GM12891 (cell line): ENCODE data around the gene LRRC53.

ENCODE experiments used
- PAX5 ChIP-seq: IDR thresholded peaks from 2 replicates; pipeline ENCODE4 v1.6.1; 2011; ENCODE audit warnings: low read length, moderate library complexity, mild to moderate bottlenecking; ENCODE audit not compliant: insufficient read depth, severe bottlenecking
- POLR2A ChIP-seq: IDR thresholded peaks from 2 replicates; pipeline ENCODE4 v1.6.1; 2011; ENCODE audit warnings: low read depth, low read length, control low read depth

DNA sequence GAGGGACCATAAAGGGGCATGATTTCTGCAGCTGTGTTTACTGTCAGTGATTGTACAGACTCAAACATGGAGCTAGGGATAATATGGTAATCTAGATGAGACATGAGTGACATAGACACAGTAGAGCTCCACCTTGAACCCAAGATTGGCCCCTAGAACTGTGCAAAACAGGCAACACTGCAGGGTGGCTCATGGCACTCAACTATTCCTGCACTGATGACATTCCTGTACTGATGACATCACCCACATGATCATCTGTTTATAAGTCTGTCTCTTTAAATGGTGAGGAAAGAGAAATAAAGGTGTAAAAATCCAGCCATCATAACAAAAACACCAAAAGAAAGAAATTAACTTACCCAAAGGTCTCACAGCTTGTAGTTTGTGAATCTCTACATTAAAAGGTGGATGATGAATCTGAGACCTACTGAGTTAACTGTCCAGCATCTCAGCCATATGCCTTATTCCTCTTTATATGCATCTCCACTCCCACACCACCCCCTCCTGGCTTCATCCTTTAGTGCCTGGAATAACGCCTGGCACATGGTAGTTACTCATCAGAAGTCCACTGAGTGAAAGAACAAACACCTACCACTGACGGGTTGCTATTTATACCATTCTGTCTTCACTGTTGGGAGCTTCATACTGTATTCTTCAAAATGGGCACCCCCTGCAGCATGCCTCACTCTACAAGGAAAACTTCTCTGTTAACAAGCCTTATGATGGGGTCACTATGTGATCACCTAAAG is at the start of gene LRRC53:
- TF ChIP-seq POLR2A (no peak), PAX5 (no peak)
